ENCODE measurements around the gene DHRS7.

- TF ChIP-seq CTCF (IDR thresholded peaks at IDR 0.05) = no peak
- no peak for TF ChIP-seq EP300 (IDR thresholded peaks at IDR 0.05)
Measured at GRCh38 chr14:60212503-60213371, 47.5 kb upstream of the DHRS7 start.

Measured in upper lobe of left lung (tissue), 4 donors.